GM10248 (cell line): ENCODE results near the gene PABPC1L.

Source experiments
- CTCF ChIA-PET: fragments of 300-600 bp; sonication (Branson Sonifier 250); formaldehyde crosslinking; extraction: SDS; loops from one replicate; lab custom pipeline; 2021; ENCODE audit warnings: antibody characterized with exemption; lab: Yijun Ruan, JAX
- POLR2A ChIA-PET: fragments of 350-650 bp; sonication (Branson Sonifier 250); formaldehyde crosslinking; extraction: SDS; loops from one replicate; lab custom pipeline; 2020; ENCODE audit warnings: antibody characterized with exemption; lab: Yijun Ruan, JAX
- DNase-seq: peaks from one replicate; pipeline ENCODE4 v3.0.0; 2012; ENCODE audit errors: extremely low spot score
- CTCF ChIP-seq: IDR thresholded peaks from 2 replicates; pipeline ENCODE4 v1.5.1; 2012; ENCODE audit warnings: mild to moderate bottlenecking, low read depth; ENCODE audit errors: extremely low read depth, missing control alignments, control extremely low read depth

Gene PABPC1L

GRCh38 chr20:44914924-44915323 lies 5.1 kb downstream of the PABPC1L start:
- TF ChIP-seq CTCF, result no peak
- no peak for DNase-seq
- ChIA-PET POLR2A (no interaction called here), CTCF (interaction anchor here (1.1 kb wide), 1 partner anchor 12 kb away, joined by 3 read pairs; no protein-coding TSS in a partner anchor)

GRCh38 chr20:44916586-44916985 lies 6.7 kb downstream of the PABPC1L start:
- DNase-seq, result no peak
- CTCF ChIA-PET, result interaction anchor here (2.6 kb wide), 1 partner anchor 25 kb away, joined by 7 read pairs; no protein-coding TSS in a partner anchor
- POLR2A ChIA-PET, result interaction anchor here (0.9 kb wide), 1 partner anchor 31 kb away, joined by 3 read pairs; the partner anchor contains the start of gene YWHAB
- no peak for TF ChIP-seq CTCF

- no peak for TF ChIP-seq CTCF
- ChIA-PET CTCF (interaction anchor here (1.4 to 2.6 kb wide), 3 partner anchors 11 to 25 kb away, joined by 3 to 8 read pairs (median 7); no protein-coding TSS in a partner anchor), POLR2A (interaction anchor here (0.9 kb wide), 1 partner anchor 32 kb away, joined by 3 read pairs; the partner anchor contains the start of gene YWHAB)
- DNase-seq, result no peak
Measured at GRCh38 chr20:44917399-44917798, 7.5 kb downstream of the PABPC1L start.

- ChIA-PET POLR2A (no interaction called here), CTCF (interaction anchor here (0.7 to 2.6 kb wide), 4 partner anchors 10 to 34 kb away, joined by 3 to 8 read pairs (median 5); no protein-coding TSS in a partner anchor)
- no peak for DNase-seq
- TF ChIP-seq CTCF, result no peak
Measured at GRCh38 chr20:44918342-44918741, 8.5 kb downstream of the PABPC1L start.

GRCh38 chr20:44918761-44919160 lies 8.9 kb downstream of the PABPC1L start:
- CTCF ChIA-PET, result interaction anchor here (0.7 to 2.6 kb wide), 3 partner anchors 12 to 35 kb away, joined by 3 to 8 read pairs (median 7); no protein-coding TSS in a partner anchor
- TF ChIP-seq CTCF, result no peak
- POLR2A ChIA-PET, result no interaction called here

GRCh38 chr20:44921447-44921846 lies 11.6 kb downstream of the PABPC1L start:
- DNase-seq, result no peak
- ChIA-PET POLR2A (no interaction called here), CTCF (no interaction called here)
- no peak for TF ChIP-seq CTCF

More at GRCh38 chr20:44918761-44919160, 8.9 kb downstream of the PABPC1L start:
- DNase-seq, result no peak
